H1 (cell line): ENCODE results near the gene FGD4. TPM values are rescaled to one million over a fixed set of nuclear protein-coding genes. Genes with fewer than 3 reads are reported as not detected.

ENCODE experiments used
- CTCF ChIA-PET: fragments of 300-600 bp; sonication (Branson Sonifier 250); formaldehyde crosslinking; loops from one replicate; lab custom pipeline; 2021; ENCODE audit not compliant: partially characterized antibody; lab: Charles Lee
- POLR2A ChIA-PET: fragments of 300-600 bp; sonication (Branson Sonifier 250); formaldehyde crosslinking; loops from one replicate; lab custom pipeline; 2021; ENCODE audit warnings: inconsistent platforms; ENCODE audit not compliant: partially characterized antibody; lab: Charles Lee
- DNase-seq, 2 experiments: peaks; one replicate each; pipeline versions ENCODE4 v3.0.0 to v3.0.0-alpha.2; 2010 to 2022; ENCODE audit warnings: low spot score in 2 of 2, low read depth in 1 of 2, mixed read lengths in 1 of 2
- FAIRE-seq: peaks from 2 replicates; lab custom pipeline; 2011; peaks lifted over from hg19 to GRCh38; lab: Jason Lieb, UNC
- H2AFZ ChIP-seq: 2 replicates; pipeline ENCODE4 v1.8.1; 2012; ENCODE audit warnings: low read length, inconsistent platforms
- H2AK5ac ChIP-seq: 2 replicates; pipeline ENCODE4 v1.6.1; 2013; ENCODE audit warnings: low read depth, low read length
- H2BK120ac ChIP-seq: replicated peaks from 2 replicates; pipeline ENCODE3; 2013; ENCODE audit warnings: low read depth, low read length, inconsistent platforms
- H2BK12ac ChIP-seq: 2 replicates; pipeline ENCODE4 v1.6.1; 2013; ENCODE audit warnings: low read depth, low read length
- H2BK15ac ChIP-seq: 2 replicates; pipeline ENCODE4 v1.6.1; 2013; ENCODE audit warnings: low read length
- H2BK20ac ChIP-seq: 2 replicates; pipeline ENCODE4 v1.6.1; 2013; ENCODE audit warnings: low read length
- H2BK5ac ChIP-seq: 2 replicates; pipeline ENCODE4 v1.6.1; 2013; ENCODE audit warnings: low read depth, low read length
- H3K14ac ChIP-seq: 2 replicates; pipeline ENCODE4 v1.6.1; 2013; ENCODE audit warnings: inconsistent platforms; ENCODE audit not compliant: insufficient read length
- H3K18ac ChIP-seq: 2 replicates; pipeline ENCODE4 v1.6.1; 2013; ENCODE audit warnings: low read length; ENCODE audit errors: extremely low read depth
- H3K23ac ChIP-seq: 2 replicates; pipeline ENCODE4 v1.6.1; 2013; ENCODE audit warnings: inconsistent platforms; ENCODE audit not compliant: insufficient read length
- H3K23me2 ChIP-seq: 2 replicates; pipeline ENCODE4 v1.6.1; 2013; ENCODE audit warnings: low read depth, low read length
- H3K27ac ChIP-seq: 2 replicates; pipeline ENCODE4 v1.6.1; 2011; ENCODE audit warnings: low read depth, low read length, inconsistent platforms
- H3K27me3 ChIP-seq, 4 experiments: replicated peaks in 1 of 4; 1 replicate in 1 of 4; 2 replicates in 3 of 4; pipeline versions ENCODE4 v1.6.1 to v1.8.1; 2011 to 2013; ENCODE audit warnings: low read length in 3 of 4, mild to moderate bottlenecking in 3 of 4, inconsistent platforms in 2 of 4, mixed read lengths in 2 of 4, moderate library complexity in 1 of 4; ENCODE audit not compliant: control insufficient read depth in 3 of 4, insufficient read depth in 3 of 4; ENCODE audit errors: extremely low read depth in 1 of 4
- H3K36me3 ChIP-seq, 4 experiments: 2 replicates each; pipeline versions ENCODE4 v1.6.1 to v1.8.1; 2011 to 2013; ENCODE audit warnings: mild to moderate bottlenecking in 4 of 4, low read length in 3 of 4, moderate library complexity in 2 of 4, control low read depth in 1 of 4, inconsistent platforms in 1 of 4; ENCODE audit not compliant: insufficient read depth in 4 of 4, control insufficient read depth in 2 of 4
- H3K4ac ChIP-seq: replicated peaks from 2 replicates; pipeline ENCODE3; 2013; ENCODE audit warnings: low read length, low read depth, mixed read lengths, inconsistent platforms; ENCODE audit not compliant: insufficient read length
- H3K4me1 ChIP-seq, 4 experiments: replicated peaks in 1 of 4; 1 replicate in 1 of 4; 2 replicates in 3 of 4; pipeline versions ENCODE4 v1.6.1 to v1.8.1; 2011 to 2013; ENCODE audit warnings: low read length in 3 of 4, inconsistent platforms in 2 of 4, mixed read lengths in 1 of 4; ENCODE audit not compliant: insufficient read depth in 4 of 4, control insufficient read depth in 3 of 4
- H3K4me2 ChIP-seq, 2 experiments: 2 replicates each; pipeline versions ENCODE4 v1.6.1 to v1.8.1; 2011 to 2013; ENCODE audit warnings: low read depth in 2 of 2, low read length in 2 of 2, control low read depth in 1 of 2, inconsistent platforms in 1 of 2, mild to moderate bottlenecking in 1 of 2; ENCODE audit not compliant: insufficient read depth in 1 of 2
- H3K4me3 ChIP-seq, 4 experiments: fragments of 200-600, 300-600 bp in 1 of 4; sonication (generic), shearing (Covaris generic), sonication (Bioruptor Twin) in 1 of 4; 2 replicates each; pipeline versions ENCODE4 v1.5.1 to v1.8.1; 2011 to 2016; ENCODE audit warnings: low read length in 4 of 4, low read depth in 3 of 4, control low read depth in 2 of 4, inconsistent platforms in 2 of 4, mild to moderate bottlenecking in 2 of 4, mixed read lengths in 1 of 4, moderate library complexity in 1 of 4; ENCODE audit not compliant: insufficient read depth in 2 of 4; ENCODE audit errors: extremely low read depth in 1 of 4
- H3K56ac ChIP-seq: replicated peaks from 2 replicates; pipeline ENCODE3; 2013; ENCODE audit warnings: low read depth, mild to moderate bottlenecking, mixed read lengths, low read length, inconsistent platforms; ENCODE audit not compliant: insufficient read length
- H3K79me1 ChIP-seq: 2 replicates; pipeline ENCODE4 v1.6.1; 2013; ENCODE audit warnings: low read depth, low read length, control low read depth
- H3K79me2 ChIP-seq, 2 experiments: 2 replicates each; pipeline versions ENCODE4 v1.6.1 to v1.8.1; 2012 to 2013; ENCODE audit warnings: low read length in 2 of 2, mild to moderate bottlenecking in 2 of 2, inconsistent platforms in 1 of 2; ENCODE audit not compliant: insufficient read depth in 2 of 2, control insufficient read depth in 1 of 2
- H3K9ac ChIP-seq, 4 experiments: replicated peaks in 1 of 4; 1 replicate in 1 of 4; 2 replicates in 3 of 4; pipeline versions ENCODE4 v1.6.1 to v1.8.1; 2011 to 2013; ENCODE audit warnings: low read depth in 3 of 4, low read length in 3 of 4, control low read depth in 2 of 4, mild to moderate bottlenecking in 2 of 4, moderate library complexity in 2 of 4, inconsistent platforms in 1 of 4; ENCODE audit errors: extremely low read depth in 1 of 4
- H3K9me3 ChIP-seq, 2 experiments: 2 replicates each; pipeline versions ENCODE4 v1.6.1 to v1.8.1; 2012 to 2013; ENCODE audit warnings: mild to moderate bottlenecking in 2 of 2, moderate library complexity in 2 of 2, control low read depth in 1 of 2, inconsistent platforms in 1 of 2, low read depth in 1 of 2, low read length in 1 of 2, mixed read lengths in 1 of 2; ENCODE audit not compliant: insufficient read depth in 2 of 2
- H4K20me1 ChIP-seq, 2 experiments: replicated peaks in 1 of 2; 2 replicates each; pipeline versions ENCODE3 to v1.8.1; 2011 to 2013; ENCODE audit warnings: inconsistent platforms in 2 of 2, low read length in 2 of 2, mild to moderate bottlenecking in 1 of 2; ENCODE audit not compliant: insufficient read depth in 2 of 2, control insufficient read depth in 1 of 2
- H4K5ac ChIP-seq: 2 replicates; pipeline ENCODE4 v1.6.1; 2013; ENCODE audit warnings: low read length, low read depth, mixed read lengths, inconsistent platforms; ENCODE audit not compliant: insufficient read length
- H4K8ac ChIP-seq: 2 replicates; pipeline ENCODE4 v1.8.0; 2013; ENCODE audit warnings: mild to moderate bottlenecking, moderate library complexity, low read length, inconsistent platforms; ENCODE audit not compliant: insufficient read depth; ENCODE audit errors: extremely low read depth
- H4K91ac ChIP-seq: replicated peaks from 2 replicates; pipeline ENCODE3; 2013; ENCODE audit warnings: low read length, mixed read lengths, inconsistent platforms; ENCODE audit not compliant: insufficient read length
- EZH2 ChIP-seq: fragments of 200-600 bp; sonication (generic); IDR thresholded peaks from 2 replicates; pipeline ENCODE4 v1.7.1; 2012; ENCODE audit warnings: low read depth, mild to moderate bottlenecking, moderate library complexity, low read length, inconsistent platforms; ENCODE audit not compliant: severe bottlenecking
- HDAC2 ChIP-seq, 2 experiments: fragments of 300-600 bp in 1 of 2; sonication (generic) in 1 of 2; IDR thresholded peaks; 2 replicates each; pipeline ENCODE4 v1.6.1; 2011 to 2012; ENCODE audit warnings: low read depth in 2 of 2, low read length in 2 of 2, mild to moderate bottlenecking in 2 of 2, moderate library complexity in 2 of 2, borderline replicate concordance in 1 of 2, inconsistent platforms in 1 of 2
- NRF1 ChIP-seq: IDR thresholded peaks from 2 replicates; pipeline ENCODE4 v1.6.1; 2011; ENCODE audit warnings: mild to moderate bottlenecking, low read depth, low read length, improper control_type of control experiment
- RFX5 ChIP-seq: IDR thresholded peaks from 2 replicates; pipeline ENCODE4 v1.6.1; 2011; ENCODE audit warnings: low read depth, low read length, improper control_type of control experiment, borderline replicate concordance
- SUZ12 ChIP-seq: fragments of 200-600 bp; sonication (generic); IDR thresholded peaks from 2 replicates; pipeline ENCODE4 v1.6.1; 2012; ENCODE audit warnings: mild to moderate bottlenecking, inconsistent platforms, low read length, moderate library complexity, mixed read lengths
- TAF7 ChIP-seq: optimal IDR thresholded peaks from 2 replicates; pipeline ENCODE3; 2011; ENCODE audit warnings: low read depth, mild to moderate bottlenecking, inconsistent platforms, low read length, moderate library complexity, borderline replicate concordance
- YY1 ChIP-seq: IDR thresholded peaks from 2 replicates; pipeline ENCODE4 v1.6.1; 2011; ENCODE audit warnings: low read depth, mild to moderate bottlenecking, low read length
- WGBS, 2 experiments: shearing (Covaris generic) in 1 of 2; methylation state at CpG; one replicate each; pipeline versions ENCODE4 v1.1.6 to v1.1.7; 2013 to 2015; ENCODE audit warnings: low lambda C conversion rate in 2 of 2, mixed read lengths in 2 of 2, inconsistent platforms in 1 of 2, low coverage in 1 of 2, missing lambda C conversion rate in 1 of 2; ENCODE audit not compliant: insufficient replicate concordance in 2 of 2, insufficient coverage in 1 of 2, insufficient read length in 1 of 2; ENCODE audit errors: extremely low coverage in 1 of 2, missing lambda C conversion rate in 1 of 2; 5-methylcytosine and 5-hydroxymethylcytosine counted together
- polyA plus RNA-seq, 7 experiments: library from polyadenylated mRNA; depleted of rRNA in 3 of 7; stranded (reverse) in 5 of 7; unstranded in 2 of 7; fragments of >200 nt in 5 of 7; fragments of 200-250 nt in 2 of 7; gene quantifications; 1 replicate in 5 of 7; 2 replicates in 1 of 7; 4 replicates in 1 of 7; pipeline versions ENCODE4 v1.2.1 to v1.2.3, GENCODE V29; 2011 to 2013; ENCODE audit warnings: missing spikeins in 2 of 7, mixed read lengths in 2 of 7
- total RNA-seq: library from RNA; stranded (reverse); fragmentation: NEBNext Ultra II Directional; extraction: Animal tissue kit (Norgen Biotek cat#: 25700); gene quantifications from 2 replicates; pipeline ENCODE4 v1.2.1, GENCODE V29; 2021
- TF ChIP-seq, protein P1 (sequence below): IDR thresholded peaks from 2 replicates; pipeline ENCODE4 v1.6.1; 2011; ENCODE audit warnings: low read depth, mild to moderate bottlenecking, low read length; ENCODE audit not compliant: insufficient read depth

The FGD4 gene
- total and polyA plus RNA-seq, 2 of the 8 experiments (the other 6 are each of a cell fraction or from before 2014, with no cell fraction given) = 8.5 to 48.2 TPM

DNA sequence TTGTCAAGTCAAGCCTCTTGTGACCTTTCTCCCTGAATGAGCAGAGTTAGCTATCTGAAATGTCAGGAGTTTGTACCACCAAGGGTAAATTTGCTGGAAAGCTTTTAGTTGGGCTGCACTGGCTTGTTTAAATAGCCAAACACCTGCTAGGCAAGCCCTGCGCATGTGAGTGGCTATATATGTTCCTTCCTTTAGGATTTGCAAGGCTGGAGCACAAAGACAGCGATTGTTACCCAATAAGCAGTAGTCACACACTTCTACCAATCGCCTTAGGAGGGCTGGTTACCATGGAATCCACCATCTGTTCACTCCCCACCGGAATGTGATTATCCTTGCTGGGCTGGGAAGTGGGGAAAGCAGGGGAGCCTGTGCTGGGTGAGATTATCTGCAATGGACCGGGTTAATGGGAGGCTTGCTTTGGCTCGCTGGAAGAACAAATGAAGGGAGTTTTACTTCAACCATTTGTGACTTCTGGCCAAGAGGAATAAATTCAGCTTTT lies 102.5 kb downstream of the FGD4 start:
- Histone ChIP-seq H3K23me2 (no peaks in the 10 kb centered on the region), H3K4ac (no peak overlapping the region), H2BK120ac (no peak overlapping the region), H3K79me1 (peaks cover 5% of the 10 kb centered on the region), H4K91ac (no peak overlapping the region), H3K4me3 (peak overlapping the region; percentile 15 to 52 (median 26); a peak in 5 of 8 replicates), H3K27ac (peak overlapping the region; percentile 11; the same call in 1 of the 2 replicates), H3K9me3 (no peaks in the 10 kb centered on the region), H2BK15ac (no peak overlapping the region), H3K56ac (no peak overlapping the region), H3K27me3 (no peaks in the 10 kb centered on the region), H3K23ac (no peak overlapping the region), H3K4me2 (peak overlapping the region; percentile 49 to 63), H2BK20ac (no peak overlapping the region), H2AK5ac (no peak overlapping the region), H4K20me1 (peaks cover 8 to 12% of the 10 kb centered on the region in 2 experiments), H3K14ac (no peak overlapping the region), H2AFZ (no peak overlapping the region), H2BK12ac (no peak overlapping the region), H3K79me2 (peaks cover 9 to 89% of the 10 kb centered on the region in 2 experiments), H4K5ac (no peak overlapping the region), H3K9ac (no peak overlapping the region; a peak in 1 of 7 replicates), H3K4me1 (peaks cover 3 to 23% (median 20%) of the 10 kb centered on the region in 4 experiments; a peak in 6 of 7 replicates), H2BK5ac (no peak overlapping the region), H3K18ac (no peak overlapping the region), H4K8ac (no peak overlapping the region), H3K36me3 (no peaks in the 10 kb centered on the region)
- ChIA-PET CTCF (interaction anchor here (0.5 to 1.6 kb wide), 3 partner anchors 46 to 702 kb away, joined by 3 read pairs; no protein-coding TSS in a partner anchor), POLR2A (interaction anchor here (1.2 to 1.5 kb wide), 6 partner anchors 8 to 112 kb away, joined by 3 to 6 read pairs (median 4); no protein-coding TSS in a partner anchor)
- peak; percentile 99 for FAIRE-seq
- WGBS, 2 experiments = 4% methylated on average over 6 of the region's 6 CpGs; no CpG with 5 or more reads in 1 of the 2 experiments
- DNase-seq = peak; percentile 69 to 76
- TF ChIP-seq, protein P1, sequence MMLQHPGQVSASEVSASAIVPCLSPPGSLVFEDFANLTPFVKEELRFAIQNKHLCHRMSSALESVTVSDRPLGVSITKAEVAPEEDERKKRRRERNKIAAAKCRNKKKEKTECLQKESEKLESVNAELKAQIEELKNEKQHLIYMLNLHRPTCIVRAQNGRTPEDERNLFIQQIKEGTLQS = no peak
- TF ChIP-seq RFX5 = no peak
- no peak for TF ChIP-seq TAF7
- no peak for TF ChIP-seq SUZ12
- TF ChIP-seq EZH2 = no peak
- no peak for TF ChIP-seq YY1
- no peak for TF ChIP-seq HDAC2 (IDR thresholded peaks at IDR 0.05; ENCODE audit: borderline replicate concordance in 1 of 2, low read depth in 2 of 2, low read length in 2 of 2)
- peak; percentile 43; the same call in 1 of the 2 replicates for TF ChIP-seq NRF1
